Placental epithelial cell (primary cell): ENCODE measurements around the gene LIN37. TPM values are rescaled to one million over a fixed set of nuclear protein-coding genes. Genes with fewer than 3 reads are reported as not detected.

Experiments
- total RNA-seq: library from RNA; depleted of rRNA; stranded (reverse); fragments of >200 nt; gene quantifications from 2 replicates; pipeline ENCODE4 v1.2.3, GENCODE V29; 2012

Gene LIN37
- 41.9 and 45.1 TPM in 2 replicates for total RNA-seq

GRCh38 chr19:35748106-35749020 is at the start of gene LIN37:
TSS of gene LIN37 (plus strand) at chr19:35748576. CDS start at chr19:35748725, 149 bp downstream.

GRCh38 chr19:35704218-35704617 is 44.2 kb upstream of the LIN37 start, which contains the start of gene ZBTB32:
TSS of gene ZBTB32 (plus strand) at chr19:35704558. CDS start at chr19:35714627, 10,069 bp downstream.

GRCh38 chr19:35717665-35718344 is 30.6 kb upstream of the LIN37 start, which contains the start of gene KMT2B:
TSS of gene KMT2B (plus strand) at chr19:35718003. CDS start at chr19:35718019, 16 bp downstream.

GRCh38 chr19:35742121-35742724 is 6.2 kb upstream of the LIN37 start, which contains the start of gene IGFLR1:
TSS of gene IGFLR1 (minus strand) at chr19:35742452. CDS start at chr19:35741180, 1,272 bp downstream.

GRCh38 chr19:35745328-35746086 is 2.9 kb upstream of the LIN37 start, which contains the start of the genes PSENEN and U2AF1L4:
TSS of gene PSENEN (plus strand) at chr19:35745651. CDS start at chr19:35745931, 280 bp downstream.
TSS of gene U2AF1L4 (minus strand) at chr19:35745418. CDS start at chr19:35745391, 27 bp downstream.

GRCh38 chr19:35756377-35757230 is 8.2 kb downstream of the LIN37 start, which contains the start of gene HSPB6:
TSS of gene HSPB6 (minus strand) at chr19:35757029. CDS start at chr19:35757008, 21 bp downstream.

GRCh38 chr19:35757749-35758608 is 9.6 kb downstream of the LIN37 start, which contains the start of gene PROSER3:
TSS of gene PROSER3 (plus strand) at chr19:35758176. CDS start at chr19:35758216, 40 bp downstream.

GRCh38 chr19:35775298-35776101 is 27.1 kb downstream of the LIN37 start, which contains the start of gene ARHGAP33:
TSS of gene ARHGAP33 (plus strand) at chr19:35775564. CDS start at chr19:35775659, 95 bp downstream.

Other genes starting within 250 kb of the LIN37 start
- gene DMKN, start 234.9 kb upstream of the LIN37 start, total RNA-seq = 19.2 and 24.3 TPM in 2 replicates
- not detected in 2 replicates for gene SBSN, start 220.3 kb upstream of the LIN37 start, total RNA-seq
- not detected in 2 replicates for gene GAPDHS, start 215.1 kb upstream of the LIN37 start, total RNA-seq
- gene TMEM147, start 202.9 kb upstream of the LIN37 start, total RNA-seq = 83.2 and 109 TPM in 2 replicates
- gene ATP4A, start 184.9 kb upstream of the LIN37 start, total RNA-seq = not detected in 2 replicates
- gene PMIS2, start 162.4 kb upstream of the LIN37 start, total RNA-seq = not detected in 2 replicates
- 8.4 and 9.0 TPM in 2 replicates for gene HAUS5, start 135.8 kb upstream of the LIN37 start, total RNA-seq
- 49.5 and 79.6 TPM in 2 replicates for gene RBM42, start 119.5 kb upstream of the LIN37 start, total RNA-seq
- 0.79 TPM in 1 of 2 replicates, not detected in the other for gene ETV2, start 106.8 kb upstream of the LIN37 start, total RNA-seq
- 268 and 559 TPM in 2 replicates for gene COX6B1, start 100.3 kb upstream of the LIN37 start, total RNA-seq
- gene UPK1A, start 82.1 kb upstream of the LIN37 start, total RNA-seq = 0.39 TPM in 1 of 2 replicates, not detected in the other
- not detected in 2 replicates for gene ZBTB32, start 44.0 kb upstream of the LIN37 start, total RNA-seq
- 9.7 and 14.5 TPM in 2 replicates for gene KMT2B, start 30.6 kb upstream of the LIN37 start, total RNA-seq
- gene IGFLR1, start 6.1 kb upstream of the LIN37 start, total RNA-seq = 2.0 and 3.5 TPM in 2 replicates
- 12.7 and 18.8 TPM in 2 replicates for gene U2AF1L4, start 3.2 kb upstream of the LIN37 start, total RNA-seq
- 13.7 TPM in 2 replicates for gene PSENEN, start 2.9 kb upstream of the LIN37 start, total RNA-seq
- gene HSPB6, start 8.5 kb downstream of the LIN37 start, total RNA-seq = 4.3 and 22.8 TPM in 2 replicates
- gene PROSER3, start 9.6 kb downstream of the LIN37 start, total RNA-seq = 20.0 and 28.6 TPM in 2 replicates
- gene ARHGAP33, start 27.0 kb downstream of the LIN37 start, total RNA-seq = 8.7 and 14.5 TPM in 2 replicates
- gene PRODH2, start 64.3 kb downstream of the LIN37 start, total RNA-seq = not detected in 2 replicates
- gene NPHS1, start 103.9 kb downstream of the LIN37 start, total RNA-seq = not detected in 2 replicates
- gene KIRREL2, start 108.3 kb downstream of the LIN37 start, total RNA-seq = 0.39 TPM in 1 of 2 replicates, not detected in the other
- 5.5 and 9.1 TPM in 2 replicates for gene APLP1, start 120.0 kb downstream of the LIN37 start, total RNA-seq
- 5.6 and 16.5 TPM in 2 replicates for gene NFKBID, start 152.0 kb downstream of the LIN37 start, total RNA-seq
- gene HCST, start 154.0 kb downstream of the LIN37 start, total RNA-seq = 3.1 and 3.5 TPM in 2 replicates
- gene TYROBP, start 159.7 kb downstream of the LIN37 start, total RNA-seq = not detected in 2 replicates
- gene LRFN3, start 187.8 kb downstream of the LIN37 start, total RNA-seq = 8.6 and 11.6 TPM in 2 replicates
- 17.4 and 22.4 TPM in 2 replicates for gene SDHAF1, start 246.6 kb downstream of the LIN37 start, total RNA-seq